ENCODE results near the gene PACRG.

DNA sequence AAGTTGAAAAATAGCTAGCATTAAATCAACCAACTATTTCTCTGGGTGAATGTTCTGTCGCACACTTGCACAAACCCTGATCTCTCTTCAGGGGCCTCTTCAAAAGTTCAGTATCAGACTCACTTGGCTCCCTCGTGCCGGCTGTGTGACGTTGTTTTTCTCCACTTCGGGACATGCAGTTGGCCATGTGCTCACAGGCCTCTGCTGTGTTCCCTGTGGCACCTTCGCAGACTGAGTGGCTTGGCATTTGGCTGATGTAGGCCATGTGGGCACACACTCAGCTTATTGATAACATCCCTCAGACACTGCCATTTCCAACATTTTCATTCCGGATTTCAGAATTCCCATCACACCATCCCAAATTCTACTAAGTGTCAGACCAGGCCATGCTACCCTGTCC, 49.3 kb downstream of the PACRG start:
- no peak for TF ChIP-seq POLR2AphosphoS5 (IDR thresholded peaks at IDR 0.05; ENCODE audit: low read depth, low read length)
- TF ChIP-seq TAF1 (IDR thresholded peaks at IDR 0.05; ENCODE audit: borderline replicate concordance, insufficient read depth, low read length): no peak
- no peak for TF ChIP-seq SIN3A (IDR thresholded peaks at IDR 0.05; ENCODE audit: borderline replicate concordance, insufficient read depth, low read length)
- TF ChIP-seq, protein P1, sequence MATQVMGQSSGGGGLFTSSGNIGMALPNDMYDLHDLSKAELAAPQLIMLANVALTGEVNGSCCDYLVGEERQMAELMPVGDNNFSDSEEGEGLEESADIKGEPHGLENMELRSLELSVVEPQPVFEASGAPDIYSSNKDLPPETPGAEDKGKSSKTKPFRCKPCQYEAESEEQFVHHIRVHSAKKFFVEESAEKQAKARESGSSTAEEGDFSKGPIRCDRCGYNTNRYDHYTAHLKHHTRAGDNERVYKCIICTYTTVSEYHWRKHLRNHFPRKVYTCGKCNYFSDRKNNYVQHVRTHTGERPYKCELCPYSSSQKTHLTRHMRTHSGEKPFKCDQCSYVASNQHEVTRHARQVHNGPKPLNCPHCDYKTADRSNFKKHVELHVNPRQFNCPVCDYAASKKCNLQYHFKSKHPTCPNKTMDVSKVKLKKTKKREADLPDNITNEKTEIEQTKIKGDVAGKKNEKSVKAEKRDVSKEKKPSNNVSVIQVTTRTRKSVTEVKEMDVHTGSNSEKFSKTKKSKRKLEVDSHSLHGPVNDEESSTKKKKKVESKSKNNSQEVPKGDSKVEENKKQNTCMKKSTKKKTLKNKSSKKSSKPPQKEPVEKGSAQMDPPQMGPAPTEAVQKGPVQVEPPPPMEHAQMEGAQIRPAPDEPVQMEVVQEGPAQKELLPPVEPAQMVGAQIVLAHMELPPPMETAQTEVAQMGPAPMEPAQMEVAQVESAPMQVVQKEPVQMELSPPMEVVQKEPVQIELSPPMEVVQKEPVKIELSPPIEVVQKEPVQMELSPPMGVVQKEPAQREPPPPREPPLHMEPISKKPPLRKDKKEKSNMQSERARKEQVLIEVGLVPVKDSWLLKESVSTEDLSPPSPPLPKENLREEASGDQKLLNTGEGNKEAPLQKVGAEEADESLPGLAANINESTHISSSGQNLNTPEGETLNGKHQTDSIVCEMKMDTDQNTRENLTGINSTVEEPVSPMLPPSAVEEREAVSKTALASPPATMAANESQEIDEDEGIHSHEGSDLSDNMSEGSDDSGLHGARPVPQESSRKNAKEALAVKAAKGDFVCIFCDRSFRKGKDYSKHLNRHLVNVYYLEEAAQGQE (IDR thresholded peaks at IDR 0.05; ENCODE audit: insufficient read depth in 1 of 2, low read depth in 2 of 2, low read length in 2 of 2): no peak
